ENCODE data around the gene CT45A5. TPM values are rescaled to one million over a fixed set of nuclear protein-coding genes. Genes with fewer than 3 reads are reported as not detected.
"Not testable (repeated sequence)": the region's sequence is repeated elsewhere in the genome, so short reads cannot be mapped to it uniquely, and the experiment has no call there.

The CT45A5 gene, protein sequence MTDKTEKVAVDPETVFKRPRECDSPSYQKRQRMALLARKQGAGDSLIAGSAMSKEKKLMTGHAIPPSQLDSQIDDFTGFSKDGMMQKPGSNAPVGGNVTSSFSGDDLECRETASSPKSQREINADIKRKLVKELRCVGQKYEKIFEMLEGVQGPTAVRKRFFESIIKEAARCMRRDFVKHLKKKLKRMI
- polyA plus RNA-seq (2011; rRNA removed): 0.10 TPM in 1 of 2 replicates, not detected in the other
- polyA plus RNA-seq (2012; cell fraction: cytosol; rRNA removed): 0.05 and 0.09 TPM in 2 replicates
- polyA plus RNA-seq (2012; cell fraction: nucleus; rRNA removed): not detected in 2 replicates
- polyA plus RNA-seq (2017; fragmentation: RNase III; extraction: RNeasy Plus Mini Kit Qiagen cat#74134 plus additional on column Dnase treatment): not detected in 3 replicates
- not detected in 2 replicates for polyA minus RNA-seq (2011; rRNA and poly(A)+ RNA removed)

DNA sequence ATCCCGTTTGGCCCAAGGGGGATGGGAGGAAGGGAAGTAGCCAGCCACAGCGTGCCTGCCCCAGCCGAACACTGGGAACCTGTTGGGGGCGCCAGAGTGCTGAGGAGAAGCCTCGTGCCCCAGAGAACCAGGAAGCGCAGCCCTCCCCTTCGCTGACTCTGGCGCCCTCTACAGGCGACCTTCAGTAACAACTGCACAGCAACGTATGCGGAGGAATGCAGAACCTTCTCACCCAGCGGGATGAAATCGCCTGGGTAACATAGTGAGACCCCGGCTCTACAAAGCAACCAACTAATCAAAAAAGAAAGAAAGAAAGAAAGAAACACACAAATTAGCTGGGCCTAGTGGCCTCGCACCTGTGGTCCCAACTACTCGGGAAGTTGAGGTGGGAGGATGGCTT is at the start of gene CT45A5:
TSS of gene CT45A5 (minus strand) at position 101 of the 400 bp plus-strand sequence. CDS start 3,774 bp downstream, outside the sequence.
- H3K4me3 ChIP-seq; H3K4me2 ChIP-seq; H3K27ac ChIP-seq; POLR2A ChIA-PET; H3K9me3 ChIP-seq; FAIRE-seq; DNase-seq (ENCODE audit: low read depth in 1 of 2, low spot score in 1 of 2); H3K4me1 ChIP-seq; CTCF ChIA-PET; ATAC-seq: not testable (repeated sequence)
- WGBS (ENCODE audit: missing lambda C conversion rate): no CpG with 5 or more reads among the region's 16 CpGs

DNA sequence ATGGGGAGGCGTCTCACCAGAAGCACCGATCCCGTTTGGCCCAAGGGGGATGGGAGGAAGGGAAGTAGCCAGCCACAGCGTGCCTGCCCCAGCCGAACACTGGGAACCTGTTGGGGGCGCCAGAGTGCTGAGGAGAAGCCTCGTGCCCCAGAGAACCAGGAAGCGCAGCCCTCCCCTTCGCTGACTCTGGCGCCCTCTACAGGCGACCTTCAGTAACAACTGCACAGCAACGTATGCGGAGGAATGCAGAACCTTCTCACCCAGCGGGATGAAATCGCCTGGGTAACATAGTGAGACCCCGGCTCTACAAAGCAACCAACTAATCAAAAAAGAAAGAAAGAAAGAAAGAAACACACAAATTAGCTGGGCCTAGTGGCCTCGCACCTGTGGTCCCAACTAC is 34.6 kb upstream of the CT45A5 start, which contains the start of gene CT45A2:
TSS of gene CT45A2 (minus strand) at position 101 of the 400 bp plus-strand sequence. CDS start 3,747 bp downstream, outside the sequence.
- H3K27ac ChIP-seq; FAIRE-seq; POLR2A ChIA-PET; H3K4me3 ChIP-seq; H3K4me2 ChIP-seq; ATAC-seq; H3K9me3 ChIP-seq; CTCF ChIA-PET; DNase-seq (ENCODE audit: low read depth in 1 of 2, low spot score in 1 of 2); H3K4me1 ChIP-seq: not testable (repeated sequence)
- no CpG with 5 or more reads among the region's 17 CpGs for WGBS (ENCODE audit: missing lambda C conversion rate)

DNA sequence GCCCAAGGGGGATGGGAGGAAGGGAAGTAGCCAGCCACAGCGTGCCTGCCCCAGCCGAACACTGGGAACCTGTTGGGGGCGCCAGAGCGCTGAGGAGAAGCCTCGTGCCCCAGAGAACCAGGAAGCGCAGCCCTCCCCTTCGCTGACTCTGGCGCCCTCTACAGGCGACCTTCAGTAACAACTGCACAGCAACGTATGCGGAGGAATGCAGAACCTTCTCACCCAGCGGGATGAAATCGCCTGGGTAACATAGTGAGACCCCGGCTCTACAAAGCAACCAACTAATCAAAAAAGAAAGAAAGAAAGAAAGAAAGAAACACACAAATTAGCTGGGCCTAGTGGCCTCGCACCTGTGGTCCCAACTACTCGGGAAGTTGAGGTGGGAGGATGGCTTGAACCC is 17.4 kb upstream of the CT45A5 start, which contains the start of gene CT45A6:
TSS of gene CT45A6 (minus strand) at position 101 of the 400 bp plus-strand sequence. CDS start 3,794 bp downstream, outside the sequence.
- WGBS (ENCODE audit: missing lambda C conversion rate): no CpG with 5 or more reads among the region's 16 CpGs
- H3K4me1 ChIP-seq; H3K27ac ChIP-seq; DNase-seq (ENCODE audit: low read depth in 1 of 2, low spot score in 1 of 2); H3K4me2 ChIP-seq; H3K9me3 ChIP-seq; FAIRE-seq; CTCF ChIA-PET; POLR2A ChIA-PET; ATAC-seq; H3K4me3 ChIP-seq: not testable (repeated sequence)

DNA sequence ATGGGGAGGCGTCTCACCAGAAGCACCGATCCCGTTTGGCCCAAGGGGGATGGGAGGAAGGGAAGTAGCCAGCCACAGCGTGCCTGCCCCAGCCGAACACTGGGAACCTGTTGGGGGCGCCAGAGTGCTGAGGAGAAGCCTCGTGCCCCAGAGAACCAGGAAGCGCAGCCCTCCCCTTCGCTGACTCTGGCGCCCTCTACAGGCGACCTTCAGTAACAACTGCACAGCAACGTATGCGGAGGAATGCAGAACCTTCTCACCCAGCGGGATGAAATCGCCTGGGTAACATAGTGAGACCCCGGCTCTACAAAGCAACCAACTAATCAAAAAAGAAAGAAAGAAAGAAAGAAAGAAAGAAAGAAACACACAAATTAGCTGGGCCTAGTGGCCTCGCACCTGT is 17.2 kb downstream of the CT45A5 start, which contains the start of gene CT45A3:
TSS of gene CT45A3 (minus strand) at position 101 of the 400 bp plus-strand sequence. CDS start 3,747 bp downstream, outside the sequence.
- WGBS (ENCODE audit: missing lambda C conversion rate): no CpG with 5 or more reads among the region's 17 CpGs
- CTCF ChIA-PET: not testable (repeated sequence)

DNA sequence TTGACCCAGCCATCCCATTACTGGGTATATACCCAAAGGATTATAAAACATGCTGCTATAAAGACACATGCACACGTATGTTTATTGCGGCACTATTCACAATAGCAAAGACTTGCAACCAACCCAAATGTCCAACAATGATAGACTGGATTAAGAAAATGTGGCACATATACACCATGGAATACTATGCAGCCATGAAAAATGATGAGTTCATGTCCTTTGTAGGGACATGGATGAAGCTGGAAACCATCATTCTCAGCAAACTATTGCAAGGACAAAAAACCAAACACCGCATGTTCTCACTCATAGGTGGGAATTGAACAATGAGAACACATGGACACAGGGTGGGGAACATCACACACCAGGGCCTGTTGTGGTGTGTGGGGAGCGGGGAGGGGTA is 40.6 kb downstream of the CT45A5 start:
- FAIRE-seq; DNase-seq (ENCODE audit: low read depth in 1 of 2, low spot score in 1 of 2); ATAC-seq; H3K9me3 ChIP-seq; H3K4me3 ChIP-seq; POLR2A ChIA-PET; H3K4me1 ChIP-seq; CTCF ChIA-PET; H3K27ac ChIP-seq; H3K4me2 ChIP-seq: not testable (repeated sequence)
- WGBS (ENCODE audit: missing lambda C conversion rate): 58% methylated on average over 4 of the region's 4 CpGs

More for the DNA sequence above, 17.2 kb downstream of the CT45A5 start, which contains the start of gene CT45A3:
- H3K9me3 ChIP-seq; H3K4me2 ChIP-seq; ATAC-seq; H3K27ac ChIP-seq; POLR2A ChIA-PET; DNase-seq (ENCODE audit: low read depth in 1 of 2, low spot score in 1 of 2); FAIRE-seq; H3K4me3 ChIP-seq; H3K4me1 ChIP-seq: not testable (repeated sequence)

DNA sequence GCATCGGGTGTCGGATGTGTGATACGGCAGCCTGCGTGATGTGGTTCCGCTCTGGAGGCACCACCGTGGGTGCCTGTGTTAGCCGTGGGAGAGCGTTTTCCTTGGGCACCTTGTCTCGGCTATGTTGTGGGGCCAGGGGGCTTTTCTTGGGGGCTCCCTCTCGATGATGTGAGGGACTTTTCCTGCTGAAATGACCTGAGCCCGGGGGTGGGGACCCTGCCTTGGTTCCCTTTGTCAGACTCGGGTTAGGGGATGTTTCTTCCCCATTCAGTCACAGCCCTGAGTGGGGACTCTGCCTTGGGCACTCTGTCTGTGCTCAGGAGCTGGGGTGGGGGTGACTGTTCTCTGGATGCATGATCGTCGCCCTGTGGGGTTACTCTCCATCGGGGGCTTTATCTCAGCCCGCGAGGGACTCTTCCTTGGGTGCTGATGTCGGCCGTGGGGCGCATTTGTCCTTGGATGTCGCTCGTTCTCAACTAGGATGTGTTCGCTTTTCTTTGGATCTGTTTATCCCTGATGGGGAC is 44.0 kb downstream of the CT45A5 start:
- no peak for FAIRE-seq
- CTCF ChIA-PET: interaction anchor here (0.6 to 1.4 kb wide), 4 partner anchors 109 to 523 kb away, joined by 3 to 4 read pairs (median 3); no protein-coding TSS in a partner anchor
- TF ChIP-seq MYC (IDR thresholded peaks at IDR 0.05; ENCODE audit: borderline replicate concordance, low read length) (no peak), CEBPB (IDR thresholded peaks at IDR 0.05) (no peak), RCOR1 (IDR thresholded peaks at IDR 0.05; ENCODE audit: low read depth, low read length) (no peak), SMC3 (IDR thresholded peaks at IDR 0.05) (no peak), CHD4 (IDR thresholded peaks at IDR 0.05; ENCODE audit: borderline replicate concordance) (no peak), HDAC2 (IDR thresholded peaks at IDR 0.05) (no peak), HEYL (CRISPR knock-in tag; IDR thresholded peaks at IDR 0.05) (no peak), RARB (CRISPR knock-in tag; IDR thresholded peaks at IDR 0.05) (no peak), PHF8 (IDR thresholded peaks at IDR 0.05; ENCODE audit: borderline replicate concordance, low read depth) (no peak), CBX2 (IDR thresholded peaks at IDR 0.05; ENCODE audit: borderline replicate concordance, low read depth) (no peak), NFE2L2 (conservative IDR thresholded peaks at IDR 0.05; ENCODE audit: low read length) (no peak), EP300 (IDR thresholded peaks at IDR 0.05) (no peak), POLR2A (IDR thresholded peaks at IDR 0.05; ENCODE audit: low read length) (no peak), CHD2 (IDR thresholded peaks at IDR 0.05; ENCODE audit: low read length, partially characterized antibody) (no peak), RNF2 (IDR thresholded peaks at IDR 0.05; ENCODE audit: borderline replicate concordance, low read depth) (no peak)
- TF ChIP-seq, protein P1, sequence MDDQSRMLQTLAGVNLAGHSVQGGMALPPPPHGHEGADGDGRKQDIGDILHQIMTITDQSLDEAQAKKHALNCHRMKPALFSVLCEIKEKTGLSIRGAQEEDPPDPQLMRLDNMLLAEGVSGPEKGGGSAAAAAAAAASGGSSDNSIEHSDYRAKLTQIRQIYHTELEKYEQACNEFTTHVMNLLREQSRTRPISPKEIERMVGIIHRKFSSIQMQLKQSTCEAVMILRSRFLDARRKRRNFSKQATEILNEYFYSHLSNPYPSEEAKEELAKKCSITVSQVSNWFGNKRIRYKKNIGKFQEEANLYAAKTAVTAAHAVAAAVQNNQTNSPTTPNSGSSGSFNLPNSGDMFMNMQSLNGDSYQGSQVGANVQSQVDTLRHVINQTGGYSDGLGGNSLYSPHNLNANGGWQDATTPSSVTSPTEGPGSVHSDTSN (IDR thresholded peaks at IDR 0.05): no peak
- TF ChIP-seq, protein P2, sequence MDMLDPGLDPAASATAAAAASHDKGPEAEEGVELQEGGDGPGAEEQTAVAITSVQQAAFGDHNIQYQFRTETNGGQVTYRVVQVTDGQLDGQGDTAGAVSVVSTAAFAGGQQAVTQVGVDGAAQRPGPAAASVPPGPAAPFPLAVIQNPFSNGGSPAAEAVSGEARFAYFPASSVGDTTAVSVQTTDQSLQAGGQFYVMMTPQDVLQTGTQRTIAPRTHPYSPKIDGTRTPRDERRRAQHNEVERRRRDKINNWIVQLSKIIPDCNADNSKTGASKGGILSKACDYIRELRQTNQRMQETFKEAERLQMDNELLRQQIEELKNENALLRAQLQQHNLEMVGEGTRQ (IDR thresholded peaks at IDR 0.05): no peak
- TF ChIP-seq, protein P3, sequence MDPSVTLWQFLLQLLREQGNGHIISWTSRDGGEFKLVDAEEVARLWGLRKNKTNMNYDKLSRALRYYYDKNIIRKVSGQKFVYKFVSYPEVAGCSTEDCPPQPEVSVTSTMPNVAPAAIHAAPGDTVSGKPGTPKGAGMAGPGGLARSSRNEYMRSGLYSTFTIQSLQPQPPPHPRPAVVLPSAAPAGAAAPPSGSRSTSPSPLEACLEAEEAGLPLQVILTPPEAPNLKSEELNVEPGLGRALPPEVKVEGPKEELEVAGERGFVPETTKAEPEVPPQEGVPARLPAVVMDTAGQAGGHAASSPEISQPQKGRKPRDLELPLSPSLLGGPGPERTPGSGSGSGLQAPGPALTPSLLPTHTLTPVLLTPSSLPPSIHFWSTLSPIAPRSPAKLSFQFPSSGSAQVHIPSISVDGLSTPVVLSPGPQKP (IDR thresholded peaks at IDR 0.05; ENCODE audit: low read depth, low read length): no peak
- Histone ChIP-seq H3K4me1 (no peaks in the 10 kb centered on the region), H3K4me2 (no peak overlapping the region), H3K9me3 (no peaks in the 10 kb centered on the region), H3K4me3 (no peak overlapping the region), H3K27ac (no peak overlapping the region)
- WGBS (ENCODE audit: missing lambda C conversion rate): 43% methylated on average over 11 of the region's 23 CpGs
- ATAC-seq: no peak
- DNase-seq (ENCODE audit: low read depth in 1 of 2, low spot score in 1 of 2): no peak
- POLR2A ChIA-PET: no interaction called here
